HPDE6-E6E7 (cell line): ENCODE results near the gene MAP3K13.
"Not testable (repeated sequence)": the region's sequence is repeated elsewhere in the genome, so short reads cannot be mapped to it uniquely, and the experiment has no call there.

Experiments
- DNase-seq: peaks from one replicate; pipeline ENCODE4 v3.0.0; 2011; ENCODE audit warnings: missing footprints; ENCODE audit errors: extremely low spot score

MAP3K13 gene

GRCh38 chr3:185341616-185342458 lies 21.1 kb upstream of the MAP3K13 start:
- no peak for DNase-seq

GRCh38 chr3:185342459-185343174 lies 20.3 kb upstream of the MAP3K13 start:
- no peak for DNase-seq

GRCh38 chr3:185347399-185347798 lies 15.5 kb upstream of the MAP3K13 start:
- no peak for DNase-seq

- DNase-seq: no peak
Observed at GRCh38 chr3:185350841-185351240, 12.1 kb upstream of the MAP3K13 start.

- DNase-seq: no peak
Observed at GRCh38 chr3:185351396-185351795, 11.5 kb upstream of the MAP3K13 start.

- no peak for DNase-seq
Observed at GRCh38 chr3:185353225-185353624, 9.7 kb upstream of the MAP3K13 start.

GRCh38 chr3:185353823-185354614 lies 8.9 kb upstream of the MAP3K13 start:
- no peak for DNase-seq

- DNase-seq: no peak
Observed at GRCh38 chr3:185356499-185356898, 6.4 kb upstream of the MAP3K13 start.

- no peak for DNase-seq
Observed at GRCh38 chr3:185361920-185362319, 1.0 kb upstream of the MAP3K13 start.

GRCh38 chr3:185363662-185364203 lies 797 bp downstream of the MAP3K13 start:
- no peak for DNase-seq

- DNase-seq: peak; percentile 31
Observed at GRCh38 chr3:185365291-185366073, 2.5 kb downstream of the MAP3K13 start.

GRCh38 chr3:185366074-185366335 lies 3.1 kb downstream of the MAP3K13 start:
- DNase-seq: no peak

GRCh38 chr3:185366913-185367312 lies 4.0 kb downstream of the MAP3K13 start:
- DNase-seq: no peak

GRCh38 chr3:185370349-185370748 lies 7.4 kb downstream of the MAP3K13 start:
- not testable (repeated sequence) for DNase-seq

- no peak for DNase-seq
Observed at GRCh38 chr3:185371306-185372074, 8.6 kb downstream of the MAP3K13 start.

- no peak for DNase-seq
Observed at GRCh38 chr3:185381320-185382058, 18.6 kb downstream of the MAP3K13 start.

- no peak for DNase-seq
Observed at GRCh38 chr3:185382154-185382553, 19.2 kb downstream of the MAP3K13 start.

GRCh38 chr3:185386515-185386914 lies 23.6 kb downstream of the MAP3K13 start:
- DNase-seq: not testable (repeated sequence)

GRCh38 chr3:185387646-185388045 lies 24.7 kb downstream of the MAP3K13 start:
- no peak for DNase-seq

- DNase-seq: no peak
Observed at GRCh38 chr3:185393055-185393454, 30.1 kb downstream of the MAP3K13 start.
